NB4 (cell line): ENCODE measurements around the gene PIK3CD.
"Not testable (repeated sequence)": the region's sequence is repeated elsewhere in the genome, so short reads cannot be mapped to it uniquely, and the experiment has no call there.

Source experiments
- DNase-seq: peaks from one replicate; pipeline ENCODE4 v3.0.0; 2010; ENCODE audit warnings: low read depth
- H3K4me3 ChIP-seq: one replicate; pipeline ENCODE4 v1.5.1; 2011; ENCODE audit warnings: mild to moderate bottlenecking, low read depth, low read length, moderate library complexity
- MYC ChIP-seq: IDR thresholded peaks from 2 replicates; pipeline ENCODE4 v1.6.1; 2011; ENCODE audit warnings: low read depth, low read length
- POLR2A ChIP-seq: IDR thresholded peaks from 2 replicates; pipeline ENCODE4 v1.6.1; 2011; ENCODE audit warnings: mild to moderate bottlenecking; ENCODE audit not compliant: insufficient read length; ENCODE audit errors: extremely low read depth
- TF ChIP-seq, protein P1 (sequence below): IDR thresholded peaks from one replicate; pipeline ENCODE4 v1.5.1; 2012; ENCODE audit warnings: low read depth, low read length
- TF ChIP-seq, protein P2 (sequence below): IDR thresholded peaks from 2 replicates; pipeline ENCODE4 v1.6.1; 2011; ENCODE audit warnings: low read depth, low read length

The PIK3CD gene

DNA sequence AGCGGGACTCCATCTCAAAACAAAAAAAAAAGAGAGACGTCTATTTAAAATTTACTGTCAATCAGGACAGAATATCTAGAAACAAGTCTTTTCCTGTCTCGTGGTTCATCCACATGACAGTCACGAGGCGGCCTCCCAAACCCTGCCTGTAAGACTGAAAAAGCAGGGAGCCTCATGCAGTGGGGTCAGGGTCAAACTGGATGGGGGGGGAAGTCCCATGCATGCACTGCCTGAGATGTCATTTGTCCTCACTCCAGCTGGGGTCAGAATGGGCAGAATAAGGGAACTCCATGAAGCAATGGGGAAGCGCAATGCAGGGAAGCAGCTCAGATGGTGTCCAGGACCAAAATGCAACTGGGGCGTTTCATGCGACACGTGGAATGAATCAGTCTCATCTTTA, 85.5 kb downstream of the PIK3CD start:
- no peak for DNase-seq
- no peak overlapping the region for H3K4me3 ChIP-seq
- TF ChIP-seq, protein P1, sequence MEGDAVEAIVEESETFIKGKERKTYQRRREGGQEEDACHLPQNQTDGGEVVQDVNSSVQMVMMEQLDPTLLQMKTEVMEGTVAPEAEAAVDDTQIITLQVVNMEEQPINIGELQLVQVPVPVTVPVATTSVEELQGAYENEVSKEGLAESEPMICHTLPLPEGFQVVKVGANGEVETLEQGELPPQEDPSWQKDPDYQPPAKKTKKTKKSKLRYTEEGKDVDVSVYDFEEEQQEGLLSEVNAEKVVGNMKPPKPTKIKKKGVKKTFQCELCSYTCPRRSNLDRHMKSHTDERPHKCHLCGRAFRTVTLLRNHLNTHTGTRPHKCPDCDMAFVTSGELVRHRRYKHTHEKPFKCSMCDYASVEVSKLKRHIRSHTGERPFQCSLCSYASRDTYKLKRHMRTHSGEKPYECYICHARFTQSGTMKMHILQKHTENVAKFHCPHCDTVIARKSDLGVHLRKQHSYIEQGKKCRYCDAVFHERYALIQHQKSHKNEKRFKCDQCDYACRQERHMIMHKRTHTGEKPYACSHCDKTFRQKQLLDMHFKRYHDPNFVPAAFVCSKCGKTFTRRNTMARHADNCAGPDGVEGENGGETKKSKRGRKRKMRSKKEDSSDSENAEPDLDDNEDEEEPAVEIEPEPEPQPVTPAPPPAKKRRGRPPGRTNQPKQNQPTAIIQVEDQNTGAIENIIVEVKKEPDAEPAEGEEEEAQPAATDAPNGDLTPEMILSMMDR = no peak
- TF ChIP-seq POLR2A (no peak), MYC (no peak)
- TF ChIP-seq, protein P2, sequence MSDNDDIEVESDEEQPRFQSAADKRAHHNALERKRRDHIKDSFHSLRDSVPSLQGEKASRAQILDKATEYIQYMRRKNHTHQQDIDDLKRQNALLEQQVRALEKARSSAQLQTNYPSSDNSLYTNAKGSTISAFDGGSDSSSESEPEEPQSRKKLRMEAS = no peak

DNA sequence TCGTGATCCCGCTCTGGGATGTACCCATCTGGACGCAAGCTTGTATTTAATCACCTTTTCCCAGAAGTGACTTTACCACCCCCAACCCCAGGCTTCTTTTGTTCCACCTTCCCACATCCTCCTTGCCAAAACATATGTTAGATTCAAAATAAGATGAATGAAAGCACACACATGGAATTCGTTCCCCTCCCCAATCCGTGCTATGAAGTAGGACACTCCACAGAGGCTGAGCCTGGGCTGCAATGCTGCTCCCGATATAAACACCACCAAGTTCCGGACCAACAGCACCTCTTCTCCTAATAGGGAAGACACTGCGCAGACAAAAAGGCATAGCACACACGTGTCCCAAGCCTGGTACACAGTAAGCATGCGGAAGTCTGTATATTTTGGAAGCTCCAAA, 86.1 kb downstream of the PIK3CD start:
- TF ChIP-seq, protein P1 = no peak
- TF ChIP-seq MYC = no peak
- no peak for TF ChIP-seq POLR2A
- TF ChIP-seq, protein P2 = no peak
- H3K4me3 ChIP-seq = no peak overlapping the region
- no peak for DNase-seq

DNA sequence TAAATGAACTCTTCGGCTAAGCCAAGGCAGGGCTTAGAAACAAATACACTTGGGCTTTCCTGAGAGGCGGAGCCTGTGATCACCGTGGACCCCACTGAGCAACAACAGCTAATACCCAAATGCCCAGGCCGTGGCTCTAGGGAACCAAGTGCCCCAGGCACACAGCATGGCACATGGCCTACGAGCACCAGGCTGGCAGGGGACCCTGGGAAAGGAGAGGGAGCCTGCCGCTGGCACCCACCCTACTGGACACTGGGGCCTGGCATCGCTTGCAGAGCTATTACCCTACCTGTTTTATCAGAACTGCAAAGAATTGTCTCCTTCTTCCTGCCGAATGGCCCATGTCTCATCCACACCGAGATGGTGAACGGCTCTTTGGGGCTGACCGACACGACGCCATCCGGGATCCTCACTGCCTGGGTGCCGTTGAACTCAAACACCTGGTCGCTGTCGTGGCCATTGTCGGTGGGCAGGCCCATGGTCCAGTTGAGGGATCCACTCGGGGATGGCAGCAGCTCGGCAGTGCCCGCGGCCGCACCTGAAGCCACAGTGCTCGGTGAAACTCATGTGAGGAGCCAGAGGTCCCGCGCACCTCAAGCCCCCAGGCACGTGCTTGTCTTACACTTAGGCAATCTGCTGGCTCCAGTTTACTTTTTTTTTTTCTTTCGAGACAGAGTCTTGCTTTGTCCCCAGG, 92.7 kb downstream of the PIK3CD start:
- TF ChIP-seq POLR2A (no peak), MYC (no peak)
- TF ChIP-seq, protein P2 = no peak
- TF ChIP-seq, protein P1 = no peak
- no peak overlapping the region for H3K4me3 ChIP-seq
- no peak for DNase-seq

DNA sequence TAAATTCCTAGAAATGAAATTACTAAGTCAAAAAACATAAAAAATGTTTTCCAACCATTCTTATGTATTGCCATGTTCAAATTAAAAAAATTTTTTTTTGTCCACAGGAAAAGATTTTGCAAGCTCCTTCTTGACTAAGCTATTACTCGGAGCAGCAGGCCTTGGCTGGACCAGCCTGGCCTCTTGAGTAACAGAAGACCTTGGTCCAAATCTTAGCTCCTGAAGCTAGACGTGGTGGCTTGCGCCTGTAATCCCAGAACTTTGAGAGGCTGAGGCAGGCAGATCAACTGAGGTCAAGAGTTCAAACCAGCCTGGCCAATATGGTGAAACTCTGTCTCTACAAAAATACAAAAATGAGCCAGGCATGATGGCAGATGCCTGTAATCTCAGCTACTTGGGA, 94.7 kb downstream of the PIK3CD start:
- TF ChIP-seq, protein P2 = no peak
- TF ChIP-seq POLR2A (no peak), MYC (no peak)
- TF ChIP-seq, protein P1 = no peak
- no peak overlapping the region for H3K4me3 ChIP-seq
- DNase-seq = no peak

DNA sequence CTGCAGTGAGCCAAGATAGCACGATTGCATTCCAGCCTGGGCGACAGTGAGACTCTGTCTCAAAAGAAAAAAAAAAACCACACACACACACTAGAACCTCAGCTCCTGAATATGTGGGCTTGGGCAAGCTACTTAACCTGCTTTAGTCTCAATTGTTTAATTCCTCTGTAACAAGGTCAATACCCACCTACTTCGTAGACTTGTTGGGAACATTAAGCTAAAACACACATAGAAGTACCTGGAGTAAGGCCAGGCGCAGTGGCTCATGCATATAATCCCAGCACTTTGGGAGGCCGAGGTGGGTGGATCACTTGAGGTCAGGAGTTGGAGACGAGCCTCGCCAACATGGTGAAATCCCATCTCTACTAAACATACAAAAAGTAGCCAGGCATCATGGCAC, 95.1 kb downstream of the PIK3CD start:
- DNase-seq = no peak
- H3K4me3 ChIP-seq = no peak overlapping the region
- TF ChIP-seq, protein P2 = no peak
- TF ChIP-seq POLR2A = no peak
- no peak for TF ChIP-seq MYC
- TF ChIP-seq, protein P1 = no peak

DNA sequence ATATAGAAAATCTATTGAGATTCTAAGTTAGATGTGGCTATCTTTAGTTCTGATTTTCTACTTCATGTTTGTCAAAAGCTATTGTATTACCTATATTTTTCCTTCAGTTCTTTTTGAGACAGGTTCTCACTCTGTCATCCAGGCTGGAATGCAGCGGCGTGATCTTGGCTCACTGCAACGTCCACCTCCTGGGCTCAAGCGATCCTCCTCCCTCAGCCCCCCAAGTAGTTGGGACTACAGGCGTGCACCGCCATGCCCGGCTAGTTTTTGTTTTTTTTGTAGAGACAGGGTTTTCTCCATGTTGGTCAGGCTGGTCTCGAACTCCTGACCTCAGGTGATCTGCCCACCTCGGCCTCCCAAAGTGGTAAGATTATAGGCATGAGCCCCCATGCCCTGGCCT, 96.9 kb downstream of the PIK3CD start:
- H3K4me3 ChIP-seq, DNase-seq: not testable (repeated sequence)
